Osteocyte (in vitro differentiated cells): ENCODE data around the gene SLC22A14. TPM values are rescaled to one million over a fixed set of nuclear protein-coding genes. Genes with fewer than 3 reads are reported as not detected.
A peak's percentile ranks its signal among the peaks of the same experiment; 100 is the strongest.

Experiments
- DNase-seq: peaks from one replicate; pipeline ENCODE4 v3.0.0; 2021; ENCODE audit warnings: mixed read lengths; ENCODE audit not compliant: unreplicated experiment; ENCODE audit errors: extremely low spot score
- H3K27ac Mint-ChIP-seq: one replicate; pipeline ENCODE4 v1.8.0; 2021; ENCODE audit warnings: mild to moderate bottlenecking, mixed read lengths; ENCODE audit not compliant: unreplicated experiment
- H3K27me3 Mint-ChIP-seq: one replicate; pipeline ENCODE4 v1.8.0; 2021; ENCODE audit warnings: mixed read lengths; ENCODE audit not compliant: unreplicated experiment
- H3K36me3 Mint-ChIP-seq: one replicate; pipeline ENCODE4 v1.8.0; 2021; ENCODE audit warnings: mixed read lengths; ENCODE audit not compliant: unreplicated experiment
- H3K4me1 Mint-ChIP-seq: one replicate; pipeline ENCODE4 v1.8.0; 2021; ENCODE audit warnings: mixed read lengths; ENCODE audit not compliant: unreplicated experiment
- H3K4me3 Mint-ChIP-seq: one replicate; pipeline ENCODE4 v1.8.0; 2021; ENCODE audit warnings: mild to moderate bottlenecking, moderate library complexity, mixed read lengths; ENCODE audit not compliant: unreplicated experiment
- H3K9me3 Mint-ChIP-seq: one replicate; pipeline ENCODE4 v1.8.0; 2021; ENCODE audit warnings: mixed read lengths; ENCODE audit not compliant: unreplicated experiment
- total RNA-seq: library from RNA; stranded (reverse); gene quantifications from 2 replicates; pipeline ENCODE4 v1.2.1, GENCODE V29; 2021
- TF ChIP-seq, protein P1 (sequence below): fragments of 200-600 bp; sonication (generic); IDR thresholded peaks from 2 replicates; pipeline ENCODE4 v1.5.0; 2021; ENCODE audit warnings: antibody characterized with exemption, mild to moderate bottlenecking, moderate library complexity

Gene SLC22A14
- total RNA-seq, 1 donor from 2014 or later = 0.30 TPM

DNA sequence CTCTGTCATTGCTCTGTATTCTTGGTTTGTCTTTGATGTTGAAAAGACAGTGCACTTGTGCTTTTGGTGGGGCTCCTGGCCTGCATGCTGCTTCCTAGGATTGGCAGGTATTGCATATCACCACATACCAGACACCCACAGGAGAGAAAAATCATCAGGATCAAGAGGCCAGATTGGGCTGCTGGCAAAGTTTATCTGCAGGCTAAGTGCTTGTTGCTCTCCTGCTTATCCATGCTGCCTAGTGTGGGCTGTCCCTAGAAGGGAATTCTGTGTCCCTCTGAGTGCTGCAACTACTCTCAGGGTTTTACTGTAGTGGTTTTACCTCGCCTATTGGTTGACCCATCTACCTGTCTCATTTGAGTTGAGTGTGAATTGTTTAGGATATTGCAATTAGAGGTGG is 17.3 kb upstream of the SLC22A14 start:
- Mint-ChIP-seq H3K9me3 (no peaks in the 10 kb centered on the region), H3K27ac (no peak overlapping the region), H3K27me3 (no peaks in the 10 kb centered on the region), H3K4me1 (peaks cover 12% of the 10 kb centered on the region), H3K36me3 (peaks cover 15% of the 10 kb centered on the region), H3K4me3 (no peak overlapping the region)
- TF ChIP-seq, protein P1, sequence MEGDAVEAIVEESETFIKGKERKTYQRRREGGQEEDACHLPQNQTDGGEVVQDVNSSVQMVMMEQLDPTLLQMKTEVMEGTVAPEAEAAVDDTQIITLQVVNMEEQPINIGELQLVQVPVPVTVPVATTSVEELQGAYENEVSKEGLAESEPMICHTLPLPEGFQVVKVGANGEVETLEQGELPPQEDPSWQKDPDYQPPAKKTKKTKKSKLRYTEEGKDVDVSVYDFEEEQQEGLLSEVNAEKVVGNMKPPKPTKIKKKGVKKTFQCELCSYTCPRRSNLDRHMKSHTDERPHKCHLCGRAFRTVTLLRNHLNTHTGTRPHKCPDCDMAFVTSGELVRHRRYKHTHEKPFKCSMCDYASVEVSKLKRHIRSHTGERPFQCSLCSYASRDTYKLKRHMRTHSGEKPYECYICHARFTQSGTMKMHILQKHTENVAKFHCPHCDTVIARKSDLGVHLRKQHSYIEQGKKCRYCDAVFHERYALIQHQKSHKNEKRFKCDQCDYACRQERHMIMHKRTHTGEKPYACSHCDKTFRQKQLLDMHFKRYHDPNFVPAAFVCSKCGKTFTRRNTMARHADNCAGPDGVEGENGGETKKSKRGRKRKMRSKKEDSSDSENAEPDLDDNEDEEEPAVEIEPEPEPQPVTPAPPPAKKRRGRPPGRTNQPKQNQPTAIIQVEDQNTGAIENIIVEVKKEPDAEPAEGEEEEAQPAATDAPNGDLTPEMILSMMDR = no peak
- DNase-seq = no peak

DNA sequence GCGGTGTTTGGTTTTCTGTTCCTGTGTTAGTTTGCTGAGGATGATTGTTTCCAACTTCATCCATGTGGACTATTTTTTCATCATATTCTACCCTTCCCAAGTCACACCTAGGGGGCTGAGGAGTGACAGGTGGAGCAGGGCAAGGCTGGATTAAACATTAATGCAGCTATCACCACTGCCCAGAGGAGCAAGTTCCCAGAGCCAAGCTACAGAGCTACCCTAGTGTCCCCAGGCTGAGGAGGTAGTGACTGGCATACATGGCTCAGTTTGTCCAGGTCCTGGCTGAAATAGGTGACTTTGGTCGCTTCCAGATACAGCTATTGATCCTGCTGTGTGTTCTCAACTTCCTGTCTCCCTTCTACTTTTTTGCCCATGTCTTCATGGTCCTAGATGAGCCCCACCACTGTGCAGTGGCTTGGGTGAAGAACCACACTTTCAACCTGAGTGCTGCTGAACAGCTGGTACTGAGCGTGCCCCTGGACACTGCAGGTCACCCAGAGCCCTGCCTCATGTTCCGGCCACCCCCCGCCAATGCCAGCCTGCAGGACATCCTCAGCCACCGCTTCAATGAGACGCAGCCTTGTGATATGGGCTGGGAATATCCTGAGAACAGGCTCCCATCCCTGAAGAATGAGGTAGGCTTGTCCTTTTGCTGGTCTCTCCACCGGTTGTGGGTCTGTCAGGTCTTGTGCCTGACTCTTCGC is 16.3 kb upstream of the SLC22A14 start, which contains the start of gene SLC22A13:
Gene SLC22A13, plus strand, starts transcription at position 209 of the 704 bp plus-strand sequence. Its CDS starts 49 bp downstream, at position 258.
- Mint-ChIP-seq H3K27ac (peak within 1 kb of the TSS; percentile 0), H3K9me3 (no peaks in the 10 kb centered on the region), H3K4me3 (no peak within 1 kb of the TSS), H3K27me3 (no peaks in the 10 kb centered on the region), H3K36me3 (peaks cover 15% of the 10 kb centered on the region), H3K4me1 (peaks cover 18% of the 10 kb centered on the region)
- no peak for DNase-seq
- TF ChIP-seq, protein P1 = no peak

DNA sequence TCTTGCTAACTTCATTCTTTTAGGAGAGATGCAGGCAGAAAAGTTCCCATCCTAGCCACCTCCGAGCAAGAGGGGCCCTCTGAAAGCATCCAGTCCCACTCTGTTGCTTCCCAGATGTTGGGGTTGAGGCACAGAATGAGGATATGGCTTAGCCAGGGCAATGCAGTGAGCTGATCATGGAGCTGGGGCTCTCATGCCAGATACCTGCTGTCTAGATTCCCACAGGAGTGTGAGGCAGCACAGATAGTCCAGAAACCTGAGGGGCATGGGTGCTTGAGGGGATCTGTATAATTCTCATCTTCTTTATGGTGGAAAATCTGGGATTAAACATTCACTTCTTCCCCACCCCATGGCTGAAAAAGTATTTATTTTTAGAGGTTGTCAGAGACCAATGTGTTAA is 15.3 kb upstream of the SLC22A14 start:
- peaks cover 11% of the 10 kb centered on the region for H3K36me3 Mint-ChIP-seq
- TF ChIP-seq, protein P1 = no peak
- no peak for DNase-seq

DNA sequence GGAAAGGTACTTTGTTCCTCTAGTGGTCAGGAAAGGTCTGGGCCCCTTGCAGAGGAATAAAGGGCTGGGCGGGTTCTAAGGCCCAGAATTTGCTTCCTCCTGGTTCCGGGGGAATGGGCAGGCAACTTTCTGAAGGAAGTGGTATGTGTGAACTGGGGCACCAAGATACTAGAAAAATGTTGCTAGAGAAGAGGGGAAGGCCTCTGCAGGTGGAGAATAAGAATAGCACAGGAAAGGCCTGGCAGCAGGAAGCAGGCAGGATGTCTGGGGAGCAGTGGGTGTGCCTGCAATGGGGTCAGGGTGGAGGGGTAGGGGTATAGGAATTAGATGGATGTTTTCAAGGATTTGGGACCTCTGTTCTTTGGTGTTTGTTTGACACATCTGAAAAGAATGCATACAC is 14.4 kb upstream of the SLC22A14 start:
- H3K27me3 Mint-ChIP-seq = no peaks in the 10 kb centered on the region
- peaks cover 21% of the 10 kb centered on the region for H3K4me1 Mint-ChIP-seq
- H3K4me3 Mint-ChIP-seq = no peak overlapping the region
- no peaks in the 10 kb centered on the region for H3K9me3 Mint-ChIP-seq
- TF ChIP-seq, protein P1 = no peak
- no peak for DNase-seq
- no peak overlapping the region for H3K27ac Mint-ChIP-seq
- peaks cover 9% of the 10 kb centered on the region for H3K36me3 Mint-ChIP-seq

More for the DNA sequence above, 15.3 kb upstream of the SLC22A14 start:
- Mint-ChIP-seq H3K27me3 (no peaks in the 10 kb centered on the region), H3K27ac (no peak overlapping the region), H3K4me1 (peaks cover 21% of the 10 kb centered on the region), H3K4me3 (no peak overlapping the region), H3K9me3 (no peaks in the 10 kb centered on the region)

GRCh38 chr3:38268087-38268486 is 14.0 kb upstream of the SLC22A14 start:
- TF ChIP-seq, protein P1 = no peak
- H3K9me3 Mint-ChIP-seq = no peaks in the 10 kb centered on the region
- no peak overlapping the region for H3K4me3 Mint-ChIP-seq
- no peaks in the 10 kb centered on the region for H3K27me3 Mint-ChIP-seq
- H3K36me3 Mint-ChIP-seq = peaks cover 9% of the 10 kb centered on the region
- no peak for DNase-seq
- H3K4me1 Mint-ChIP-seq = peaks cover 21% of the 10 kb centered on the region
- H3K27ac Mint-ChIP-seq = no peak overlapping the region
